HepG2 (cell line): ENCODE data around the gene UNC93A. TPM values are rescaled to one million over a fixed set of nuclear protein-coding genes. Genes with fewer than 3 reads are reported as not detected.

Source experiments
- ARID4A ChIP-seq: sonication (generic); formaldehyde crosslinking; IDR thresholded peaks from 2 replicates; pipeline ENCODE4 v1.5.0; 2020; ENCODE audit warnings: mild to moderate bottlenecking, missing genetic modification reagents, borderline replicate concordance
- HBP1 ChIP-seq: IDR thresholded peaks from 2 replicates; pipeline ENCODE4 v1.6.1; 2016; ENCODE audit warnings: low read depth, control low read depth
- HNF1A ChIP-seq, 2 experiments: sonication (generic) in 1 of 2; formaldehyde crosslinking in 1 of 2; IDR thresholded peaks; 2 replicates each; pipeline versions ENCODE4 v1.4.0 to v1.6.1; 2016 to 2020; ENCODE audit warnings: borderline replicate concordance in 1 of 2, low read depth in 1 of 2, mild to moderate bottlenecking in 1 of 2, missing genetic modification reagents in 1 of 2
- NCOR1 ChIP-seq: fragments of 200-600 bp; sonication (generic); IDR thresholded peaks from 2 replicates; pipeline ENCODE4 v1.7.0; 2017; ENCODE audit warnings: antibody characterized with exemption, low read length, borderline replicate concordance
- ONECUT2 ChIP-seq: sonication (generic); formaldehyde crosslinking; IDR thresholded peaks from 2 replicates; pipeline ENCODE4 v1.4.0; 2020; ENCODE audit warnings: missing genetic modification reagents
- SP1 ChIP-seq, 2 experiments: fragments of 450-650 bp in 1 of 2; sonication (generic) in 1 of 2; formaldehyde crosslinking in 1 of 2; IDR thresholded peaks; 2 replicates each; pipeline versions ENCODE4 v1.4.0 to v1.6.1; 2016 to 2020; ENCODE audit warnings: missing genetic modification reagents in 1 of 2
- STAT5B ChIP-seq: sonication (generic); formaldehyde crosslinking; IDR thresholded peaks from 2 replicates; pipeline ENCODE4 v1.4.0; 2020; ENCODE audit warnings: missing genetic modification reagents
- TRIM22 ChIP-seq: fragments of 450-650 bp; IDR thresholded peaks from 2 replicates; pipeline ENCODE4 v1.6.1; 2017
- ZBTB21 ChIP-seq: sonication (generic); formaldehyde crosslinking; IDR thresholded peaks from 2 replicates; pipeline ENCODE4 v1.4.0; 2020; ENCODE audit warnings: missing genetic modification reagents
- ZNF850 ChIP-seq: sonication (generic); formaldehyde crosslinking; conservative IDR thresholded peaks from 2 replicates; pipeline ENCODE4 v1.9.0; 2021; ENCODE audit warnings: mild to moderate bottlenecking, missing genetic modification reagents
- ZSCAN21 ChIP-seq: sonication (generic); formaldehyde crosslinking; IDR thresholded peaks from 2 replicates; pipeline ENCODE4 v1.8.0; 2022; ENCODE audit warnings: mild to moderate bottlenecking, missing genetic modification reagents, moderate library complexity, borderline replicate concordance
- polyA plus RNA-seq, 8 experiments: library from polyadenylated mRNA; depleted of rRNA in 3 of 8; stranded (reverse) in 7 of 8; unstranded in 1 of 8; fragments of >200 nt; fragmentation: Illumina TruSeq in 4 of 8; extraction: Trizol in 4 of 8; gene quantifications; 2 replicates each; pipeline versions ENCODE4 v1.2.1 to v1.2.3, GENCODE V29; 2011 to 2016; ENCODE audit warnings: low read depth in 4 of 8, missing spikeins in 1 of 8, mixed read lengths in 1 of 8; ENCODE audit not compliant: insufficient read depth in 1 of 8
- total RNA-seq, 5 experiments: library from RNA; depleted of rRNA; stranded (reverse); fragments of >200 nt; fragmentation: Illumina TruSeq; extraction: Trizol; gene quantifications; 2 replicates each; pipeline ENCODE4 v1.2.3, GENCODE V29; 2016; ENCODE audit warnings: low read depth in 1 of 5
- TF ChIP-seq, protein P1 (sequence below): sonication (generic); formaldehyde crosslinking; IDR thresholded peaks from 2 replicates; pipeline ENCODE4 v1.4.0; 2020; ENCODE audit warnings: missing genetic modification reagents

The UNC93A gene
- total and polyA plus RNA-seq, 2 of the 13 experiments (the other 11 are each of a cell fraction or from before 2014, with no cell fraction given) = 11.0 to 42.7 TPM

DNA sequence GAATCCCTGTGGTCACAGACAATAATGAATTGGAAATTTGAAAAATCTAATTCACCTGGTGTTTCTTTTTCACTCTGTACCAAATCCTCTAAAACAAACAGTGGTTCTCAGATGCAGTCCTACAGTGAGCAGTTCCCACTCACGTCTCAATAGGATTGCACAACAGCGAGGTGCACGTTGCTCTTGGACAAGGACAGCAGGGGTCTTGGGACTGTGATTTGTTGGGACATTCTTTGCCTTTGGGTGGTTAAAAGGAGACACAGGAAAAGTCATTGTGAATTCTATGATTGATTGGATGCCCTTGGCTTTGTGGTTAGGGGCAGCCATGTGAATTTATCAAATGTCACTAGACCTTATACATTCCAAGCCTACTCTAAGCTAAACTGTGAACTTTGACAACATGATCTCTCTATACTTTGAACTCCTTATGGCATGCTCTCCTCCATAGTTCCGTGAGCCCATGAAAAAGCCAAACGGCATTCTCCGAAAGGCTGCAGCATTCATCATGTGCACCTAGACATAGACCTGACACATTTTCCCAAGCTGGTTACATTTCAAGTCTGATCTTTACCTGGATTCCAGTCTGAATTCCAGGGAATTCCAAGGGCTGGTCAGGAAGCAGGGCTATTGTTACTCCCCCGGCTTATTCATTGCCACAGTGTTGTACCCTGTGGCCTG, 647 bp downstream of the UNC93A start (continued):
- TF ChIP-seq, protein P1, sequence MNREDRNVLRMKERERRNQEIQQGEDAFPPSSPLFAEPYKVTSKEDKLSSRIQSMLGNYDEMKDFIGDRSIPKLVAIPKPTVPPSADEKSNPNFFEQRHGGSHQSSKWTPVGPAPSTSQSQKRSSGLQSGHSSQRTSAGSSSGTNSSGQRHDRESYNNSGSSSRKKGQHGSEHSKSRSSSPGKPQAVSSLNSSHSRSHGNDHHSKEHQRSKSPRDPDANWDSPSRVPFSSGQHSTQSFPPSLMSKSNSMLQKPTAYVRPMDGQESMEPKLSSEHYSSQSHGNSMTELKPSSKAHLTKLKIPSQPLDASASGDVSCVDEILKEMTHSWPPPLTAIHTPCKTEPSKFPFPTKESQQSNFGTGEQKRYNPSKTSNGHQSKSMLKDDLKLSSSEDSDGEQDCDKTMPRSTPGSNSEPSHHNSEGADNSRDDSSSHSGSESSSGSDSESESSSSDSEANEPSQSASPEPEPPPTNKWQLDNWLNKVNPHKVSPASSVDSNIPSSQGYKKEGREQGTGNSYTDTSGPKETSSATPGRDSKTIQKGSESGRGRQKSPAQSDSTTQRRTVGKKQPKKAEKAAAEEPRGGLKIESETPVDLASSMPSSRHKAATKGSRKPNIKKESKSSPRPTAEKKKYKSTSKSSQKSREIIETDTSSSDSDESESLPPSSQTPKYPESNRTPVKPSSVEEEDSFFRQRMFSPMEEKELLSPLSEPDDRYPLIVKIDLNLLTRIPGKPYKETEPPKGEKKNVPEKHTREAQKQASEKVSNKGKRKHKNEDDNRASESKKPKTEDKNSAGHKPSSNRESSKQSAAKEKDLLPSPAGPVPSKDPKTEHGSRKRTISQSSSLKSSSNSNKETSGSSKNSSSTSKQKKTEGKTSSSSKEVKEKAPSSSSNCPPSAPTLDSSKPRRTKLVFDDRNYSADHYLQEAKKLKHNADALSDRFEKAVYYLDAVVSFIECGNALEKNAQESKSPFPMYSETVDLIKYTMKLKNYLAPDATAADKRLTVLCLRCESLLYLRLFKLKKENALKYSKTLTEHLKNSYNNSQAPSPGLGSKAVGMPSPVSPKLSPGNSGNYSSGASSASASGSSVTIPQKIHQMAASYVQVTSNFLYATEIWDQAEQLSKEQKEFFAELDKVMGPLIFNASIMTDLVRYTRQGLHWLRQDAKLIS (CRISPR knock-in tag) = no peak
- no peak for TF ChIP-seq TRIM22
- TF ChIP-seq ZSCAN21 (CRISPR knock-in tag) = no peak; the same call in 1 of the 2 replicates
- peak; percentile 11; the same call in 1 of the 2 replicates for TF ChIP-seq NCOR1
- TF ChIP-seq HBP1 (CRISPR knock-in tag) = peak; percentile 44; the same call in 1 of the 2 replicates
- no peak for TF ChIP-seq SP1 (IDR thresholded peaks at IDR 0.05)
- TF ChIP-seq SP1 (CRISPR knock-in tag; IDR thresholded peaks at IDR 0.05) = no peak
- TF ChIP-seq STAT5B (CRISPR knock-in tag) = 0 out of 2 replicates have a peak, but pooled peaks have one; percentile 34
- TF ChIP-seq ONECUT2 = no peak; the same call in 1 of the 2 replicates
- TF ChIP-seq ARID4A = no peak
- TF ChIP-seq ZNF850 (CRISPR knock-in tag) = no peak
- no peak for TF ChIP-seq HNF1A (IDR thresholded peaks at IDR 0.05; ENCODE audit: low read depth)
- TF ChIP-seq HNF1A (CRISPR knock-in tag; IDR thresholded peaks at IDR 0.05; ENCODE audit: borderline replicate concordance) = no peak
- no peak for TF ChIP-seq ZBTB21 (CRISPR knock-in tag)
